PC-3 (cell line): Measurements from ENCODE around the gene EPS8L2. TPM values are rescaled to one million over a fixed set of nuclear protein-coding genes. Genes with fewer than 3 reads are reported as not detected.

ENCODE experiments used
- ATAC-seq: fragments of 200-7000 bp; cut with Tn5 transposase; 2 replicates; pipeline ENCODE4 v1.9.1; 2020; ENCODE audit warnings: mild to moderate bottlenecking, moderate library complexity
- BruUV-seq: library from RNA; stranded (reverse); fragments of 400-500 nt; replicated peaks from 2 replicates; lab custom pipeline; 2021; lab: Mats Ljungman, UMichigan
- CTCF ChIA-PET: fragments of 300-600 bp; sonication (Branson Sonifier 250); formaldehyde crosslinking; loops from one replicate; lab custom pipeline; 2022; ENCODE audit warnings: antibody characterized with exemption; lab: Charles Lee
- POLR2A ChIA-PET: fragments of 300-600 bp; sonication (Branson Sonifier 250); formaldehyde crosslinking; loops from one replicate; lab custom pipeline; 2022; ENCODE audit warnings: antibody characterized with exemption; ENCODE audit not compliant: unreplicated experiment; lab: Charles Lee
- DNase-seq: peaks from one replicate; pipeline ENCODE4 v3.0.0-alpha.2; 2015
- H2AFZ ChIP-seq: fragments of 300-600 bp; sonication (generic); 2 replicates; pipeline ENCODE4 v1.6.0; 2016; ENCODE audit warnings: antibody characterized with exemption, low read length
- H3F3A ChIP-seq: fragments of 300-600 bp; sonication (generic); one replicate; pipeline ENCODE4 v1.6.0; 2017; ENCODE audit warnings: antibody characterized with exemption, low read length, control low read depth, mild to moderate bottlenecking; ENCODE audit not compliant: unreplicated experiment
- H3K27ac ChIP-seq: fragments of 300-600 bp; sonication (generic); 2 replicates; pipeline ENCODE4 v1.5.1; 2016; ENCODE audit warnings: mild to moderate bottlenecking, low read length
- H3K27me3 ChIP-seq: fragments of 300-600 bp; sonication (generic); 2 replicates; pipeline ENCODE4 v1.6.1; 2016; ENCODE audit warnings: low read length, mixed read lengths
- H3K36me3 ChIP-seq: fragments of 300-600 bp; sonication (generic); 2 replicates; pipeline ENCODE4 v1.6.1; 2016; ENCODE audit warnings: low read depth, mixed run types, low read length, mixed read lengths
- H3K4me1 ChIP-seq: fragments of 300-600 bp; sonication (generic); 2 replicates; pipeline ENCODE4 v1.5.1; 2016; ENCODE audit warnings: low read length; ENCODE audit not compliant: insufficient read depth
- H3K4me2 ChIP-seq: fragments of 300-600 bp; sonication (generic); 2 replicates; pipeline ENCODE4 v1.6.0; 2016; ENCODE audit warnings: low read length
- H3K4me3 ChIP-seq: fragments of 300-600 bp; sonication (generic); 2 replicates; pipeline ENCODE4 v1.5.1; 2016; ENCODE audit warnings: mild to moderate bottlenecking, low read length, mixed read lengths
- H3K79me2 ChIP-seq: fragments of 300-600 bp; sonication (generic); 2 replicates; pipeline ENCODE4 v1.6.1; 2017; ENCODE audit warnings: low read length, mixed read lengths
- H3K9ac ChIP-seq: fragments of 300-600 bp; sonication (generic); 2 replicates; pipeline ENCODE4 v1.6.0; 2016; ENCODE audit warnings: mild to moderate bottlenecking, low read length
- H3K9me2 ChIP-seq: fragments of 300-600 bp; sonication (generic); replicated peaks from 2 replicates; pipeline ENCODE4 v1.6.1; 2016; ENCODE audit warnings: mixed run types, low read length, mixed read lengths
- H3K9me3 ChIP-seq: fragments of 300-600 bp; sonication (generic); 2 replicates; pipeline ENCODE4 v1.6.1; 2016; ENCODE audit warnings: low read length, mixed read lengths
- H4K20me1 ChIP-seq: fragments of 300-600 bp; sonication (generic); 2 replicates; pipeline ENCODE4 v1.6.1; 2016; ENCODE audit warnings: low read length, mixed read lengths
- EZH2 ChIP-seq: fragments of 300-600 bp; sonication (generic); IDR thresholded peaks from one replicate; pipeline ENCODE4 v1.6.1; 2017; ENCODE audit warnings: antibody characterized with exemption, mild to moderate bottlenecking, low read length; ENCODE audit not compliant: unreplicated experiment
- EZH2phosphoT487 ChIP-seq: fragments of 300-600 bp; sonication (generic); IDR thresholded peaks from 2 replicates; pipeline ENCODE4 v1.6.1; 2018; ENCODE audit warnings: mild to moderate bottlenecking, antibody characterized with exemption, low read length, borderline replicate concordance
- intact Hi-C: fragments of 100-400 bp; cut with micrococcal nuclease; formaldehyde crosslinking; loops from 2 replicates; pipeline ENCODE4 v1.9.0; 2023
- total RNA-seq: library from RNA; depleted of rRNA; stranded (reverse); fragments of >200 nt; gene quantifications from 2 replicates; pipeline ENCODE4 v1.2.3, GENCODE V29; 2014
- TF ChIP-seq, protein P1 (sequence below): fragments of 300-600 bp; sonication (generic); conservative IDR thresholded peaks from 2 replicates; pipeline ENCODE4 v1.5.1; 2017; ENCODE audit warnings: antibody characterized with exemption, low read depth, mild to moderate bottlenecking, low read length

Gene EPS8L2
- total RNA-seq, 1 experiment from 2014 or later = 127 TPM

DNA sequence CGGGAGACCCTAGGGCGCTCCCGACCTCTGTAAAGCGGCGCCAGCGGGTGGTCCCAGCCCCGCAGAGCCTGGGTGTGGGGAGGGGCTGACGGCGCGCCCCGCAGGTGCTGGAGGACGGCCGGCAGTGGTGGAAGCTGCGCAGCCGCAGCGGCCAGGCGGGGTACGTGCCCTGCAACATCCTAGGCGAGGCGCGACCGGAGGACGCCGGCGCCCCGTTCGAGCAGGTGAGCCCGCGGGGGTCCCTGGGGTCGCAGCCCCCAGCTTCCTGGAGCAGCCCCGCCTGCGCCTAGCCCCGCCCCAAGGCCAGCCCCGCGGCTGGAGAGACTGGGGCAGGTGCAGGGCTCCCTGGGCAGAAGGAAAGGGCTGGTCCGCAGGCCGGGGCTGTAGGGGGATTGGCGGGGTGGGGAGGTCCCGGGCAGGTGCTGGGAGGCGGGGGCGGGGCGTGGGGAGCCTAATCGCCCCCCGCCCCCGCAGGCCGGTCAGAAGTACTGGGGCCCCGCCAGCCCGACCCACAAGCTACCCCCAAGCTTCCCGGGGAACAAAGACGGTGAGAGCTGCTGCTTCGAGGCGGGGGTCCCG lies 19.7 kb downstream of the EPS8L2 start:
- intact Hi-C loops = no loop called here
- no peak for DNase-seq
- Histone ChIP-seq H3K9me2 (no peaks in the 10 kb centered on the region), H3K9ac (no peak overlapping the region), H2AFZ (no peak overlapping the region), H3K4me1 (peaks cover 17% of the 10 kb centered on the region), H3K36me3 (peaks cover 9% of the 10 kb centered on the region), H3K27ac (no peak overlapping the region), H4K20me1 (no peaks in the 10 kb centered on the region), H3K79me2 (no peaks in the 10 kb centered on the region), H3K4me3 (no peak overlapping the region), H3F3A (peaks cover 8% of the 10 kb centered on the region), H3K27me3 (no peaks in the 10 kb centered on the region), H3K9me3 (no peaks in the 10 kb centered on the region), H3K4me2 (no peak overlapping the region)
- BruUV-seq = no TSS peak
- ChIA-PET CTCF (interaction anchor here (0.6 kb wide), 1 partner anchor 318 kb away, joined by 3 read pairs; no protein-coding TSS in a partner anchor), POLR2A (interaction anchor here (0.6 kb wide), 1 partner anchor 38 kb away, joined by 4 read pairs; no protein-coding TSS in a partner anchor)
- no peak for TF ChIP-seq EZH2phosphoT487
- no peak for TF ChIP-seq EZH2
- TF ChIP-seq, protein P1, sequence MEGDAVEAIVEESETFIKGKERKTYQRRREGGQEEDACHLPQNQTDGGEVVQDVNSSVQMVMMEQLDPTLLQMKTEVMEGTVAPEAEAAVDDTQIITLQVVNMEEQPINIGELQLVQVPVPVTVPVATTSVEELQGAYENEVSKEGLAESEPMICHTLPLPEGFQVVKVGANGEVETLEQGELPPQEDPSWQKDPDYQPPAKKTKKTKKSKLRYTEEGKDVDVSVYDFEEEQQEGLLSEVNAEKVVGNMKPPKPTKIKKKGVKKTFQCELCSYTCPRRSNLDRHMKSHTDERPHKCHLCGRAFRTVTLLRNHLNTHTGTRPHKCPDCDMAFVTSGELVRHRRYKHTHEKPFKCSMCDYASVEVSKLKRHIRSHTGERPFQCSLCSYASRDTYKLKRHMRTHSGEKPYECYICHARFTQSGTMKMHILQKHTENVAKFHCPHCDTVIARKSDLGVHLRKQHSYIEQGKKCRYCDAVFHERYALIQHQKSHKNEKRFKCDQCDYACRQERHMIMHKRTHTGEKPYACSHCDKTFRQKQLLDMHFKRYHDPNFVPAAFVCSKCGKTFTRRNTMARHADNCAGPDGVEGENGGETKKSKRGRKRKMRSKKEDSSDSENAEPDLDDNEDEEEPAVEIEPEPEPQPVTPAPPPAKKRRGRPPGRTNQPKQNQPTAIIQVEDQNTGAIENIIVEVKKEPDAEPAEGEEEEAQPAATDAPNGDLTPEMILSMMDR = no peak
- ATAC-seq = no peak

DNA sequence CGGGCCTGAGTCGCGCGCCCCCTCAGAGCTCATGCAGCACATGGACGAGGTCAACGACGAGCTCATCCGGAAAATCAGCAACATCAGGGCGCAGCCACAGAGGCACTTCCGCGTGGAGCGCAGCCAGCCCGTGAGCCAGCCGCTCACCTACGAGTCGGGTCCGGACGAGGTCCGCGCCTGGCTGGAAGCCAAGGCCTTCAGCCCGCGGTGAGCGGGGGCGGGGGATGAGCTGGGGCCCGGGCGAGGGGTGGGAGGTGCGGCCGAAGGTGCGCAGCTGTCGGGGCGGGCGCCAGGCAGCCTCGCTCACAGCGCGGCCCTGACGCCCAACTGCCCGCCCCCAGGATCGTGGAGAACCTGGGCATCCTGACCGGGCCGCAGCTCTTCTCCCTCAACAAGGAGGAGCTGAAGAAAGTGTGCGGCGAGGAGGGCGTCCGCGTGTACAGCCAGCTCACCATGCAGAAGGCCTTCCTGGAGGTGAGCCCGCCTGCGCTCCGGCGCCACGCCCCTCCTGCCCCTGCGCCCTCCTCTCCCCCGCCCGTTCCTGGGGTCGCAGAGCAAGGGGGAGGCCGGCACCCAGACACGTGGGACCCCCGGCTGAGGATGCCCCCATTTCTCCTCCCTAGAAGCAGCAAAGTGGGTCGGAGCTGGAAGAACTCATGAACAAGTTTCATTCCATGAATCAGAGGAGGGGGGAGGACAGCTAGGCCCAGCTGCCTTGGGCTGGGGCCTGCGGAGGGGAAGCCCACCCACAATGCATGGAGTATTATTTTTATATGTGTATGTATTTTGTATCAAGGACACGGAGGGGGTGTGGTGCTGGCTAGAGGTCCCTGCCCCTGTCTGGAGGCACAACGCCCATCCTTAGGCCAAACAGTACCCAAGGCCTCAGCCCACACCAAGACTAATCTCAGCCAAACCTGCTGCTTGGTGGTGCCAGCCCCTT lies 20.5 kb downstream of the EPS8L2 start:
- no peak overlapping the region for H3K9ac ChIP-seq
- intact Hi-C loops = no loop called here

More for the DNA sequence above, 20.5 kb downstream of the EPS8L2 start:
- H3K27ac ChIP-seq = peak overlapping the region; percentile 83
- peaks cover 8% of the 10 kb centered on the region for H3F3A ChIP-seq
- no peak for DNase-seq
- H4K20me1 ChIP-seq = no peaks in the 10 kb centered on the region
- ATAC-seq = no peak
- H3K4me1 ChIP-seq = peaks cover 17% of the 10 kb centered on the region
- H3K9me2 ChIP-seq = no peaks in the 10 kb centered on the region
- H3K36me3 ChIP-seq = peaks cover 7% of the 10 kb centered on the region
- H3K27me3 ChIP-seq = no peaks in the 10 kb centered on the region
- no peaks in the 10 kb centered on the region for H3K79me2 ChIP-seq
- TF ChIP-seq EZH2phosphoT487 (no peak), EZH2 (no peak)
- TF ChIP-seq, protein P1 = no peak
- no peak overlapping the region for H3K4me3 ChIP-seq
- POLR2A ChIA-PET = interaction anchor here (0.6 kb wide), 3 partner anchors 37 to 111 kb away, joined by 4 to 6 read pairs (median 6); partner anchors contain the start of gene IRF7
- CTCF ChIA-PET = interaction anchor here (0.6 to 1.4 kb wide), 3 partner anchors 30 to 319 kb away, joined by 3 to 11 read pairs (median 3); partner anchors contain the start of gene TMEM80
- H3K4me2 ChIP-seq = no peak overlapping the region
- H2AFZ ChIP-seq = no peak overlapping the region
- BruUV-seq = no TSS peak
- no peaks in the 10 kb centered on the region for H3K9me3 ChIP-seq
